Measurements from ENCODE around the gene TSEN54.

TSEN54 gene

DNA sequence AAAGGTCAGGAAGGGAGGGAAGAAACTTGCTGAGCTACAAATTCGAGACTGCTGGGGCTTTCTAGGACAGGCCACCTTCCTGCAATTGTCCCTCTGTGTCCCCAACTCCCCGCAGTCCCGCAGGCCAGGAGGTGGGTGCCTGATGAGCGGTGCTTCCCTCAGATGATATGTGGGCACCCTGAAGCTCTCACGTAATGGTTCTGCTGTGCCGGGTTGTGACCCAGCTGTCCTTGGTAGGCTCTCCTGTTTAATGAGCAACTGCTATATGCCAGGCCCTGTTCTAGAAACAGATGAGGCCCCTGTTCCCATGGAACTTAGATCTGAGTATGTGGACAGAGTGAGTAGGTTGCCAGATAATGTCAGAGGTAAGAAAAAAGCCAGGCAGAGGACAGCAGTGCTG lies 49.3 kb downstream of the TSEN54 start:
- DNase-seq (ENCODE audit: low spot score) = no peak

DNA sequence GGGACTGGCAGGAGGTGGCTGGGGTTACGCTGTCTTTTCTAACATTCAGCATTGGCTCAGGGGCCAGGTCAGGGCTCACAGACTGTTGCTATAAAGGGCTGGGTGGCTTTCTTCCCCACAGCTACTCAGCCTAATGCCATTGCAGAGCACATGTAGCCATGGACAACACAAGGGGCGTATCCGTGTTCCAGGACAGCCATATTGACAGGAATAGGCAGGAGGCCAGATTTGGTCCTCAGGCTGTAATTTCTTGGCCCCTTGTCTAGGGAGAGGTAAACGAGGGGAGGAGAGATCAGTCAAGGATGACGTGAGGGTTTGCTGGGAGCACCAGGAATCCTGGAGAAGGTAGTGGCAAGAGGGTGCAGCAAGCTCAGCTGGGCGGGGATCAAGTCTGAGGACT lies 50.1 kb downstream of the TSEN54 start:
- DNase-seq (ENCODE audit: low spot score) = no peak

DNA sequence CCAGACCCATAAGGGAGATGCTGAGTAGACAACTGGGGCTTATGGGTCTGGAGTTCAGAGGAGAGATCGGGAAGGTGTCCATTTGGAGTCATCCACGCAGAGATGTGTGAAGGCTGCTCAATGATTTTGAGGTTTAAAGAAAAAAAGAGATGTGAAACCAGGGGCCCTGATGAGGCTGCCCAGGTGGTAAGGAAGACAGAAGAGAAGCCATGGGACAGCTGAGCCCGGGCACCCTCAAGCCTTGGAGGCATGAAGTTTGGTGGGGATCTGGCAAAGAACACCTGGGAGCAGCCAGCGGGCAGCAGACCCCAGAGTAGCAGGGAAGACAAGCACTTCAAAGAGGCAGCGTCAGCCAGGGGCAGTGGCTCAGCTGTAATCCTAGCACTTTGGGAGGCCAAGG lies 50.5 kb downstream of the TSEN54 start:
- no peak for DNase-seq (ENCODE audit: low spot score)

DNA sequence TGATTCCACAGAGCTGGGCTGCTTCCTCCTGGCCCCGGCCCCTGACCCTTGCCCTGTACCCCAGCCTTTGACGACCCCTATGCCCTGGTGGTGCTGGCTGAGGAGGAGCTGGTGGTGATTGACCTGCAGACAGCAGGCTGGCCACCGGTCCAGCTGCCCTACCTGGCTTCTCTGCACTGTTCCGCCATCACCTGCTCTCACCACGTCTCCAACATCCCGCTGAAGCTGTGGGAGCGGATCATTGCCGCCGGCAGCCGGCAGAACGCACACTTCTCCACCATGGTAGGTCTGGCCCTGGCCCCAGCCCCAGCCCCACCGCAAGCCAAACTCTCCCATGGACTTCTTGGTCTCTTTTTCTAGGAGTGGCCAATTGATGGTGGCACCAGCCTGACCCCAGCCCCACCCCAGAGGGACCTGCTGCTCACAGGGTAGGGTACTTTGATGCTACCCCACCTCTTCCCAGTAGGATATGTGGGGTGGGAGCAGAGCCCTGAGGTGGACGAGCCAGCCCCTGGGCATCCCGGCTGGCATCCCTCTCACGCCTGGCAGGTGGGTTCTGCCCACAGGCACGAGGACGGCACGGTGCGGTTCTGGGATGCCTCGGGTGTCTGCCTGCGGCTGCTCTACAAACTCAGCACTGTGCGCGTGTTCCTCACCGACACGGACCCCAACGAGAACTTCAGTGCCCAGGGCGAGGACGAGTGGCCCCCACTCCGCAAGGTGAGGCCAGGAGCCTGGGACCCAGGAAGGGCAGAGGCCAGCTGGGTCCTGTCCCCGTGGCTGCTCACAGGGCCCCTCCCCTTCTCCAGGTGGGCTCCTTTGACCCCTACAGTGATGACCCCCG lies 52.3 kb downstream of the TSEN54 start:
- DNase-seq (ENCODE audit: low spot score) = no peak

DNA sequence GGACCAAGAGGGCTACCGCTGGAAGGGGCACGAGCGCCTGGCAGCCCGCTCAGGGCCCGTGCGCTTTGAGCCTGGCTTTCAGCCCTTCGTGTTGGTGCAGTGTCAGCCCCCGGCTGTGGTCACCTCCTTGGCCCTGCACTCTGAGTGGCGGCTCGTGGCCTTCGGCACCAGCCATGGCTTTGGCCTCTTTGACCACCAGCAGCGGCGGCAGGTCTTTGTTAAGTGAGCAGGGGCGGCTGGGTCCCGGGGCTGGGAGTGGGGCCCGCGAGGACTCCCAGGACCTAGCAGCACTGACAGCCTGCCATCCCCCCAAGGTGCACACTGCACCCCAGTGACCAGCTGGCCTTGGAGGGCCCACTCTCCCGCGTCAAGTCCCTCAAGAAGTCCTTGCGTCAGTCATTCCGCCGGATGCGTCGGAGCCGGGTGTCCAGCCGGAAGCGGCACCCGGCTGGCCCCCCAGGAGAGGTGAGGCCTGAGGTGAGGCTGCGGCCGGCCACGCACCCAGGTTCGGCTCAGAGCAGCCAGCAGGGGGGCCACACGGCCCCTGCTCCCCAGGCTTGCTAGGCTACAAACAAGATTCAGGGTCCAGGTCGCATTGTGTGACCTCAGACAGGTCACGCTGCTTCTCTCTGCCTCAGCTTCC lies 53.8 kb downstream of the TSEN54 start:
- DNase-seq (ENCODE audit: low spot score) = no peak

DNA sequence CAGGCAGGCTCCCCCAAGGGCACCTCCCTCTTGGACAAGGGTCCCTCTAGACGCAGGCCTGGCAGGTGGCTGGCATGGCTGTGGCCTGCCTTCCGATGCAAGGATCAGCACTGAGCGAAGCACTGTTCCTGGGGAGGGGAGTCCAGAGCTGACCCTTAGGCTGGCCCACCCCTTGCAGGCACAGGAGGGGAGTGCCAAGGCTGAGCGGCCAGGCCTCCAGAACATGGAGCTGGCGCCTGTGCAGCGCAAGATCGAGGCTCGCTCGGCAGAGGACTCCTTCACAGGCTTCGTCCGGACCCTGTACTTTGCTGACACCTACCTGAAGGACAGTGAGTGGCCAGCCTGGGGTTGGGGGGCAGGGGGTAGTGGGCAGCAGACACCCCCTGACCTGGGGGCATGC lies 54.4 kb downstream of the TSEN54 start:
- no peak for DNase-seq (ENCODE audit: low spot score)

DNA sequence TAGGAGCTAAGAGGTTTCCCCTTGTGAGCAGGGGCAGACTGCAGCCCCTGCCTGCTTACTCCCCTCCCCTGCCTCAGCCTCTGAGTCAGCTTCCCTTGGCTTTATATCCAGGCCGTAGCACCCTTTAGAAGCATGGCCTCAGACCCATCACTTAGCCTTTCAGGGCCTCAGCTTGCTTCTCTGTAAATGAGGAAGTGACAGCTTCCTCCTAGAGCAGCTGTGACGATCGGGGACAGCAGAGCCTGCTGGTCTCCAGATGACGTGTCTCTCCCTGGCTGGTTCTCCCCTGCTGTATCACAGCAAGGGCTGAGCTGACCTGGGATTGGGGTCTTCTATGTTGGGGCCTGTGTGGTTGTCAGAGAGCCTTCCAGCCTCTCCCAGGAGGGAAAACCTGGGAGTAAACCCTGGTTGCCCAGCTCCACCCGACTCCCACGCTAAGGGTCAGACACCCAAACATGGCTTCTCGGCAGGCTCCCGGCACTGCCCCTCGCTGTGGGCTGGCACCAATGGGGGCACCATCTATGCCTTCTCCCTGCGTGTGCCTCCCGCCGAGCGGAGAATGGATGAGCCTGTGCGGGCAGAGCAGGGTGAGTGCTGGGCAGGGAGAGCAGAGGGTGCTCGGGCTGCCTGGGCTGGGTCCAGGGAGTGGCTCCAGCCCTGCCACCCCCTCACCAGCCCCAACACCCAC lies 55.0 kb downstream of the TSEN54 start:
- peak; percentile 71 for DNase-seq (ENCODE audit: low spot score)

DNA sequence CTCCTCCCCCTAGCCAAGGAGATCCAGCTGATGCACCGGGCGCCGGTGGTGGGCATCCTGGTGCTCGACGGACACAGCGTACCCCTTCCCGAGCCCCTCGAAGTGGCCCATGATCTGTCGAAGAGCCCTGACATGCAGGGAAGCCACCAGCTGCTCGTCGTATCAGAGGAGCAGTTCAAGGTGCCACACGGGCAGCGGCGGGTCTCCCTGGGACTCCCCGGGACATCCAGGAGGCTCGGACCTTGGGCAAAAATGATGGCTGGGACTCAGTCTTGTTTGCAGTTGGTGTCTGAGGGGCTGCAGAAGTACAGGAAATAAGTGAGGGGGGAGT lies 55.5 kb downstream of the TSEN54 start:
- DNase-seq (ENCODE audit: low spot score) = no peak

DNA sequence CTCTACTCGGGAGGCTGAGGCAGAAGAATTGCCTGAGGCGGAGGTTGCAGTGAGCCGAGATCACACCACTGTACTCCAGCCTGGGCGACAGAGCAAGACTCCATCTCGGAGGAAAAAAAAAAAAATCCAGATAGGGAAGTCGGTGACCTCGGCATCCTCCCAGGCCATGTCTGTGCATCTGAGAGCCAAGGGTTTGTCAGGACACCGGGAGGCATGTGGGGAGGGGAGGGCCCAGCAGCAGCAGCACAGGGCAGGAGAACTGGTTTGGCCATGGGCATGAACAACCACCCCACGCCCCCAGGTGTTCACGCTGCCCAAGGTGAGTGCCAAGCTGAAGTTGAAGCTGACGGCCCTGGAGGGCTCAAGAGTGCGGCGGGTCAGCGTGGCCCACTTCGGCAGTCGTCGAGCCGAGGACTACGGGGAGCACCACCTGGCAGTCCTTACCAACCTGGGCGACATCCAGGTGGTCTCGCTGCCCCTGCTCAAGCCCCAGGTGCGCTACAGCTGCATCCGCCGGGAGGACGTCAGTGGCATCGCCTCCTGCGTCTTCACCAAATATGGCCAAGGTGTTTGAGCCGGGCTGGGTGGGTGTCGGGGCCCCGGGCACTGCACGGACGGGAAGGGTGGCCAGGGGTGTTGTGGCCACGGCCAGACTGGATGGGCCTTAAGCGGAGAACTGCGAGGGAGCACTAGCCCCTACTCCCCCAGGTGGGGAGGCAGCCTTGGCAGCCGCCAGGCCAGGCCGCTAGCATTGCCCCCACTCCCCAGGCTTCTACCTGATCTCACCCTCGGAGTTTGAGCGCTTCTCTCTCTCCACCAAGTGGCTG lies 56.6 kb downstream of the TSEN54 start:
- no peak for DNase-seq (ENCODE audit: low spot score)

DNA sequence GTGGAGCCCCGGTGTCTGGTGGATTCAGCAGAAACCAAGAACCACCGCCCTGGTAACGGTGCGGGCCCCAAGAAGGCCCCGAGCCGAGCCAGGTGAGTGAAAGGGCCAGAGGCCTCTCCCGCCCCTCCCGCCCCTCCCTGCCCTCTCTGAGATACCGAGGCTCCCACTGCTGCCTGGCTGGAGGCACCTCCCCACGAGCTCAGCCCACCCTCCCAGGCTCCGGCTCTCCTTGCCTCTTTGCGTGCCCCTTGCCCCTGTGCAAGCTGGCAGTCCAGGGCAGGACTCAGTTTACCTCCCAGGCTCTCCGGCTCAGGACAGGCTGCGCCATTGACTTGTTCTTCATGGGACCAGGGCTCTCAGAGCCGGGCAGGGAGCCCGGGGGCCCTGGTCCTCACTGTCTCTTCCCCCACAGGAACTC lies 57.2 kb downstream of the TSEN54 start:
- DNase-seq (ENCODE audit: low spot score) = no peak

DNA sequence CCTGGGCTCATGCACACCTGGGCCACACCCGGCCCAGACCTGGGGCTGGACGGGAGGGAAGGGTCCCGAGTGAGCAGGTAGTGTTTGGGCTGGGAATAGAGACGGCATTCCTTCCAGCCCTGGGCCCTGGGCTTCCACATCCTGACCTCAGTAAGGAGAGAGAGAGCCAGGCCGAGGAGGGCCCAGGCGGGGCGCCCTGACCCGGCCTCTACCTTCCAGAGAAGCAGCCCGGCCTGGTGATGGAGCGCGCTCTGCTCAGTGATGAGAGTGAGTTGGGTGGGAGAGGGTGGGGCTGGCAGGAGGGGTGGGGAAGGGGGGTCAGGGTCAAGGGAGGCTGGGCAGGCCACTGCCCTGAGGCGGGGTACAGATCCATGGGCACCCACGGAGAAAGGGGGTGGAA lies 57.7 kb downstream of the TSEN54 start:
- no peak for DNase-seq (ENCODE audit: low spot score)
